ENCODE measurements around the gene PKHD1. TPM values are rescaled to one million over a fixed set of nuclear protein-coding genes. Genes with fewer than 3 reads are reported as not detected.

The PKHD1 gene
- total RNA-seq, 1 experiment from 2014 or later = 0.40 TPM

DNA sequence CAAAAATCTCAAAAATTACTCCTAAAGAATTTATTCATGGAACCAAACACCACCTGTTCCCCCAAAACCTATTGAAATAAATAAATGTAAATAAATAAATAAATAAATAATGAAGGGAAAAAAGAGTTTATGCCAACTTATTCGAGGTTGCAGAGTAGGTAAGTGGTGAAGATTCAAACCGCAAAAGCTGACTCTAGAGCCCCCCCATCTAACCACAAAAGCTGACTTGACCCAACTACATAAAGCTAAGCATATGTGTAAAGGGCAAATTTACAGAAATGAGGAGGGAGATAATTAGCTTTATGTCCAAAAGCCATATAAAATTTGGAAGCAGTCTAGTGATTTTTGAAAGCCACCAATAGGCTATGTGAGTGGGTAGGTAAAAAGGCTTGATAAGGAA lies 486.9 kb downstream of the PKHD1 start:
- POLR2A ChIA-PET (ENCODE audit: unreplicated experiment) = no interaction called here
- TF ChIP-seq EZH2phosphoT487 (IDR thresholded peaks at IDR 0.05; ENCODE audit: borderline replicate concordance, low read length) (no peak), EZH2 (IDR thresholded peaks at IDR 0.05; ENCODE audit: low read length, unreplicated experiment) (no peak)
- TF ChIP-seq, protein P1, sequence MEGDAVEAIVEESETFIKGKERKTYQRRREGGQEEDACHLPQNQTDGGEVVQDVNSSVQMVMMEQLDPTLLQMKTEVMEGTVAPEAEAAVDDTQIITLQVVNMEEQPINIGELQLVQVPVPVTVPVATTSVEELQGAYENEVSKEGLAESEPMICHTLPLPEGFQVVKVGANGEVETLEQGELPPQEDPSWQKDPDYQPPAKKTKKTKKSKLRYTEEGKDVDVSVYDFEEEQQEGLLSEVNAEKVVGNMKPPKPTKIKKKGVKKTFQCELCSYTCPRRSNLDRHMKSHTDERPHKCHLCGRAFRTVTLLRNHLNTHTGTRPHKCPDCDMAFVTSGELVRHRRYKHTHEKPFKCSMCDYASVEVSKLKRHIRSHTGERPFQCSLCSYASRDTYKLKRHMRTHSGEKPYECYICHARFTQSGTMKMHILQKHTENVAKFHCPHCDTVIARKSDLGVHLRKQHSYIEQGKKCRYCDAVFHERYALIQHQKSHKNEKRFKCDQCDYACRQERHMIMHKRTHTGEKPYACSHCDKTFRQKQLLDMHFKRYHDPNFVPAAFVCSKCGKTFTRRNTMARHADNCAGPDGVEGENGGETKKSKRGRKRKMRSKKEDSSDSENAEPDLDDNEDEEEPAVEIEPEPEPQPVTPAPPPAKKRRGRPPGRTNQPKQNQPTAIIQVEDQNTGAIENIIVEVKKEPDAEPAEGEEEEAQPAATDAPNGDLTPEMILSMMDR (conservative IDR thresholded peaks at IDR 0.05; ENCODE audit: low read depth, low read length) = no peak

DNA sequence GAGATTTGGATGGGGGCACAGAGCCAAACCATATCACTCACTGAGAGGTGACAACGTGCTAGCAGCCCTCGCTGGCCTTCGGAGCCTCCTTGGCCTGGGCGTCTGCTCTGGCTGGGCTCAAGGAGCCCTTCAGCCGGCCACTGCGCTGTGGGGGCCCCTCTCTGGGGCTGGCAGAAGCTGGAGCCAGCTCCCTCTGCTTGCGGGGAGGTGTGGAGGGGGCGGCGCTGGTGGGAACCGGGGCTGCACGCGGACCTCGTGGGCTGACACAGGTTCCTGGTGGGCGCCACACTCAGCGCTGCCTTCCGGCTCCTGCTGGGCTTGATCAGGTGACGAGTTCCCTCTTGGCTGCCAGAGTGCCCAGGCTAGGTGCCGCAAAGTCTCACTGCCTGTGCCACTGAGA lies 489.2 kb downstream of the PKHD1 start:
- no peak for ATAC-seq
- TF ChIP-seq, protein P1 (conservative IDR thresholded peaks at IDR 0.05; ENCODE audit: low read depth, low read length) = no peak
- TF ChIP-seq EZH2 (IDR thresholded peaks at IDR 0.05; ENCODE audit: low read length, unreplicated experiment) = no peak
- no peak for TF ChIP-seq EZH2phosphoT487 (IDR thresholded peaks at IDR 0.05; ENCODE audit: borderline replicate concordance, low read length)

More for the DNA sequence above, 486.9 kb downstream of the PKHD1 start:
- CTCF ChIA-PET = no interaction called here
- no peak for ATAC-seq
- Histone ChIP-seq H3K27me3 (ENCODE audit: low read length) (no peaks in the 10 kb centered on the region), H3K4me2 (ENCODE audit: low read length) (no peak overlapping the region), H3K36me3 (ENCODE audit: low read depth, low read length) (no peaks in the 10 kb centered on the region), H3K9me2 (replicated peaks; ENCODE audit: low read length) (no peaks in the 10 kb centered on the region), H3K9ac (ENCODE audit: low read length) (no peak overlapping the region), H3K9me3 (ENCODE audit: low read length) (no peaks in the 10 kb centered on the region), H3K4me1 (ENCODE audit: insufficient read depth, low read length) (no peaks in the 10 kb centered on the region), H3F3A (ENCODE audit: low read length, unreplicated experiment) (no peaks in the 10 kb centered on the region), H3K27ac (ENCODE audit: low read length) (no peak overlapping the region), H3K79me2 (ENCODE audit: low read length) (no peaks in the 10 kb centered on the region), H3K4me3 (ENCODE audit: low read length) (no peak overlapping the region), H4K20me1 (ENCODE audit: low read length) (no peaks in the 10 kb centered on the region), H2AFZ (ENCODE audit: low read length) (no peak overlapping the region)
- no TSS peak for BruUV-seq (replicated peaks)
- DNase-seq = no peak
- intact Hi-C loops (cut with micrococcal nuclease) = no loop called here

DNA sequence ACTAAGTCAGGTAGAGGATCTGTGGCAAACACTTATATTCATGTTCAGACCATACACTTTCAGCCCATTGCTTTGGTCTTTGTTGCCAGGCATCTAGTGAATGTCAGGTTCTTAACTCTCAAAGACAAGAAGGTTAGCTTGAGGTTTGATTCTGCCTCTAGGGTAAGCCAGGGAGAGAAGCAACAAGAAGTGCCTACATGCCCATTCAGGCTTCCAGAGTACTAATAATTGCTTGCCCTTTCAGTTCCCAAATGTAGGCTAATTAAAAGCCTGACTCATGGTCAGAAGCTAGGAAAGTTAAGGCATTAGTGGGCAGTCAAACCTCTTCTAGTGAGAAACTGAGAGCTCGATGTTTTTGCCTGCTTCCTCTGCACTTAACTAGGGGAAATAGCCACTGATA lies 492.4 kb downstream of the PKHD1 start:
- Histone ChIP-seq H3K9me2 (replicated peaks; ENCODE audit: low read length) (no peaks in the 10 kb centered on the region), H3K79me2 (ENCODE audit: low read length) (no peaks in the 10 kb centered on the region), H3F3A (ENCODE audit: low read length, unreplicated experiment) (no peaks in the 10 kb centered on the region), H3K9ac (ENCODE audit: low read length) (no peak overlapping the region), H3K27me3 (ENCODE audit: low read length) (no peaks in the 10 kb centered on the region), H3K9me3 (ENCODE audit: low read length) (no peaks in the 10 kb centered on the region), H4K20me1 (ENCODE audit: low read length) (no peaks in the 10 kb centered on the region), H2AFZ (ENCODE audit: low read length) (no peak overlapping the region; the same call in 1 of the 2 replicates), H3K4me3 (ENCODE audit: low read length) (no peak overlapping the region), H3K27ac (ENCODE audit: low read length) (no peak overlapping the region), H3K4me2 (ENCODE audit: low read length) (no peak overlapping the region), H3K36me3 (ENCODE audit: low read depth, low read length) (no peaks in the 10 kb centered on the region), H3K4me1 (ENCODE audit: insufficient read depth, low read length) (no peaks in the 10 kb centered on the region)
- ChIA-PET CTCF (no interaction called here), POLR2A (ENCODE audit: unreplicated experiment) (no interaction called here)
- DNase-seq (no peak), ATAC-seq (no peak)
- TF ChIP-seq, protein P1 (conservative IDR thresholded peaks at IDR 0.05; ENCODE audit: low read depth, low read length) = no peak
- no peak for TF ChIP-seq EZH2 (IDR thresholded peaks at IDR 0.05; ENCODE audit: low read length, unreplicated experiment)
- no peak for TF ChIP-seq EZH2phosphoT487 (IDR thresholded peaks at IDR 0.05; ENCODE audit: borderline replicate concordance, low read length)
- intact Hi-C loops (cut with micrococcal nuclease) = no loop called here
- BruUV-seq (replicated peaks) = no TSS peak

More for the DNA sequence above, 489.2 kb downstream of the PKHD1 start:
- Histone ChIP-seq H4K20me1 (ENCODE audit: low read length) (no peaks in the 10 kb centered on the region), H3K9me3 (ENCODE audit: low read length) (no peaks in the 10 kb centered on the region), H3K27me3 (ENCODE audit: low read length) (no peaks in the 10 kb centered on the region), H3K36me3 (ENCODE audit: low read depth, low read length) (no peaks in the 10 kb centered on the region), H3K4me2 (ENCODE audit: low read length) (no peak overlapping the region), H3K4me3 (ENCODE audit: low read length) (no peak overlapping the region), H3F3A (ENCODE audit: low read length, unreplicated experiment) (no peaks in the 10 kb centered on the region), H3K27ac (ENCODE audit: low read length) (no peak overlapping the region), H2AFZ (ENCODE audit: low read length) (no peak overlapping the region), H3K79me2 (ENCODE audit: low read length) (no peaks in the 10 kb centered on the region), H3K9me2 (replicated peaks; ENCODE audit: low read length) (no peaks in the 10 kb centered on the region), H3K4me1 (ENCODE audit: insufficient read depth, low read length) (no peaks in the 10 kb centered on the region), H3K9ac (ENCODE audit: low read length) (no peak overlapping the region)
- ChIA-PET POLR2A (ENCODE audit: unreplicated experiment) (no interaction called here), CTCF (no interaction called here)
- BruUV-seq (replicated peaks) = no TSS peak
- DNase-seq = no peak
- intact Hi-C loops (cut with micrococcal nuclease) = no loop called here
